Smooth muscle cell (in vitro differentiated cells): ENCODE results near the gene CHN2. TPM values are rescaled to one million over a fixed set of nuclear protein-coding genes. Genes with fewer than 3 reads are reported as not detected.

ENCODE experiments used
- DNase-seq: peaks from one replicate; lab custom pipeline; 2025; ENCODE audit not compliant: unreplicated experiment; lab: John Stamatoyannopoulos, UW
- H2AFZ ChIP-seq: fragments of 200-600 bp; sonication (generic); 2 replicates; pipeline ENCODE4 v1.6.0; 2016; ENCODE audit warnings: antibody characterized with exemption, low read depth, mild to moderate bottlenecking
- H3F3A ChIP-seq: fragments of 200-600 bp; sonication (generic); 2 replicates; pipeline ENCODE4 v1.6.0; 2017; ENCODE audit warnings: antibody characterized with exemption, low read depth
- H3K27ac ChIP-seq: fragments of 200-600 bp; sonication (generic); 2 replicates; pipeline ENCODE4 v1.5.1; 2016; ENCODE audit warnings: low read depth, mild to moderate bottlenecking
- H3K27me3 ChIP-seq: fragments of 200-600 bp; sonication (generic); 2 replicates; pipeline ENCODE4 v1.6.1; 2016; ENCODE audit warnings: low read depth, mild to moderate bottlenecking
- H3K36me3 ChIP-seq: fragments of 200-600 bp; sonication (generic); 2 replicates; pipeline ENCODE4 v1.5.1; 2016; ENCODE audit warnings: low read depth
- H3K4me1 ChIP-seq: fragments of 200-600 bp; sonication (generic); 2 replicates; pipeline ENCODE4 v1.5.1; 2016; ENCODE audit warnings: low read depth
- H3K4me2 ChIP-seq: fragments of 200-600 bp; sonication (generic); 2 replicates; pipeline ENCODE4 v1.6.0; 2016; ENCODE audit warnings: mild to moderate bottlenecking
- H3K4me3 ChIP-seq: fragments of 200-600 bp; sonication (generic); 2 replicates; pipeline ENCODE4 v1.5.1; 2016; ENCODE audit warnings: mild to moderate bottlenecking
- H3K79me2 ChIP-seq: fragments of 200-600 bp; sonication (generic); 2 replicates; pipeline ENCODE4 v1.6.0; 2016; ENCODE audit warnings: low read depth, mild to moderate bottlenecking
- H3K9ac ChIP-seq: fragments of 200-600 bp; sonication (generic); 2 replicates; pipeline ENCODE4 v1.6.0; 2016; ENCODE audit warnings: low read depth
- H3K9me3 ChIP-seq: fragments of 200-600 bp; sonication (generic); replicated peaks from 2 replicates; pipeline ENCODE4 v1.5.1; 2016; ENCODE audit warnings: low read depth
- H4K20me1 ChIP-seq: fragments of 200-600 bp; sonication (generic); 2 replicates; pipeline ENCODE4 v1.6.0; 2016; ENCODE audit warnings: low read depth
- WGBS: methylation state at CpG from one replicate; pipeline ENCODE4 v1.1.7; 2016; ENCODE audit warnings: low lambda C conversion rate; 5-methylcytosine and 5-hydroxymethylcytosine counted together
- polyA plus RNA-seq: library from polyadenylated mRNA; unstranded; fragments of >200 nt; fragmentation: Nextera tagmentation; extraction: Ambion mirVana; gene quantifications from 2 replicates; pipeline ENCODE4 v1.2.1, GENCODE V29; 2016
- total RNA-seq: library from RNA; depleted of rRNA; stranded (reverse); fragments of >200 nt; gene quantifications from 2 replicates; pipeline ENCODE4 v1.2.3, GENCODE V29; 2014
- TF ChIP-seq, protein P1 (sequence below): fragments of 200-600 bp; sonication (generic); IDR thresholded peaks from 2 replicates; pipeline ENCODE4 v1.5.1; 2017; ENCODE audit warnings: borderline replicate concordance, mild to moderate bottlenecking, antibody characterized with exemption; ENCODE audit not compliant: insufficient read depth, poor library complexity, severe bottlenecking

CHN2 gene
- total and polyA plus RNA-seq, 2 experiments from 2014 or later = 7.4 to 20.7 TPM

GRCh38 chr7:29469976-29470557 lies 275.5 kb downstream of the CHN2 start:
- Histone ChIP-seq H2AFZ (no peak overlapping the region), H3K27me3 (no peaks in the 10 kb centered on the region), H3K27ac (no peak overlapping the region), H3K4me3 (no peak overlapping the region), H3K4me1 (no peaks in the 10 kb centered on the region), H4K20me1 (no peaks in the 10 kb centered on the region), H3K9me3 (no peaks in the 10 kb centered on the region), H3K4me2 (no peak overlapping the region), H3F3A (no peaks in the 10 kb centered on the region), H3K9ac (no peak overlapping the region), H3K79me2 (peaks cover 3% of the 10 kb centered on the region), H3K36me3 (no peaks in the 10 kb centered on the region)
- no peak for DNase-seq
- 91% methylated on average over 3 of the region's 3 CpGs for WGBS
- TF ChIP-seq, protein P1, sequence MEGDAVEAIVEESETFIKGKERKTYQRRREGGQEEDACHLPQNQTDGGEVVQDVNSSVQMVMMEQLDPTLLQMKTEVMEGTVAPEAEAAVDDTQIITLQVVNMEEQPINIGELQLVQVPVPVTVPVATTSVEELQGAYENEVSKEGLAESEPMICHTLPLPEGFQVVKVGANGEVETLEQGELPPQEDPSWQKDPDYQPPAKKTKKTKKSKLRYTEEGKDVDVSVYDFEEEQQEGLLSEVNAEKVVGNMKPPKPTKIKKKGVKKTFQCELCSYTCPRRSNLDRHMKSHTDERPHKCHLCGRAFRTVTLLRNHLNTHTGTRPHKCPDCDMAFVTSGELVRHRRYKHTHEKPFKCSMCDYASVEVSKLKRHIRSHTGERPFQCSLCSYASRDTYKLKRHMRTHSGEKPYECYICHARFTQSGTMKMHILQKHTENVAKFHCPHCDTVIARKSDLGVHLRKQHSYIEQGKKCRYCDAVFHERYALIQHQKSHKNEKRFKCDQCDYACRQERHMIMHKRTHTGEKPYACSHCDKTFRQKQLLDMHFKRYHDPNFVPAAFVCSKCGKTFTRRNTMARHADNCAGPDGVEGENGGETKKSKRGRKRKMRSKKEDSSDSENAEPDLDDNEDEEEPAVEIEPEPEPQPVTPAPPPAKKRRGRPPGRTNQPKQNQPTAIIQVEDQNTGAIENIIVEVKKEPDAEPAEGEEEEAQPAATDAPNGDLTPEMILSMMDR = no peak

GRCh38 chr7:29471444-29472138 lies 277.0 kb downstream of the CHN2 start:
- H2AFZ ChIP-seq = no peak overlapping the region
- no peaks in the 10 kb centered on the region for H3F3A ChIP-seq
- H3K79me2 ChIP-seq = peaks cover 3% of the 10 kb centered on the region
- H3K36me3 ChIP-seq = no peaks in the 10 kb centered on the region
- H3K27me3 ChIP-seq = no peaks in the 10 kb centered on the region
- no peak overlapping the region for H3K9ac ChIP-seq
- no peaks in the 10 kb centered on the region for H3K9me3 ChIP-seq
- H4K20me1 ChIP-seq = no peaks in the 10 kb centered on the region
- no peaks in the 10 kb centered on the region for H3K4me1 ChIP-seq
- WGBS = 91% methylated on average over 13 of the region's 13 CpGs
- H3K4me2 ChIP-seq = no peak overlapping the region
- DNase-seq = no peak
- H3K27ac ChIP-seq = no peak overlapping the region
- TF ChIP-seq, protein P1 = no peak
- no peak overlapping the region for H3K4me3 ChIP-seq

- Histone ChIP-seq H3K27ac (no peak overlapping the region), H3K4me3 (no peak overlapping the region), H3K4me2 (no peak overlapping the region), H3K27me3 (no peaks in the 10 kb centered on the region), H3K79me2 (peaks cover 3% of the 10 kb centered on the region), H3K36me3 (no peaks in the 10 kb centered on the region), H3K4me1 (peaks cover 30% of the 10 kb centered on the region), H4K20me1 (no peaks in the 10 kb centered on the region), H3K9ac (no peak overlapping the region), H3K9me3 (no peaks in the 10 kb centered on the region), H2AFZ (no peak overlapping the region), H3F3A (no peaks in the 10 kb centered on the region)
- 66% methylated on average over 4 of the region's 4 CpGs for WGBS
- TF ChIP-seq, protein P1 = no peak
- no peak for DNase-seq
Observed at GRCh38 chr7:29476916-29477315, 282.3 kb downstream of the CHN2 start.
